Testis (tissue), 2 donors: ENCODE measurements around the gene ERBB3.

Experiments
- CTCF ChIP-seq, 3 experiments: fragments of 450-650 bp in 2 of 3; fragments of 200-600 bp in 1 of 3; sonication (generic) in 1 of 3; IDR thresholded peaks; one replicate each; pipeline ENCODE4 v1.5.1; 2016 to 2019; ENCODE audit warnings: antibody characterized with exemption in 3 of 3, mild to moderate bottlenecking in 2 of 3, moderate library complexity in 1 of 3
- POLR2A ChIP-seq: fragments of 450-650 bp; IDR thresholded peaks from one replicate; pipeline ENCODE4 v1.6.1; 2017; ENCODE audit warnings: antibody characterized with exemption, mild to moderate bottlenecking, moderate library complexity

GRCh38 chr12:56078931-56079722 lies 838 bp upstream of the ERBB3 start:
- TF ChIP-seq CTCF (IDR thresholded peaks at IDR 0.05) (peak; percentile 31 to 69 (median 61)), POLR2A (no peak)
